Activated T-helper 2 cell treated with anti-CD3 and anti-CD28 coated beads, Interferon-gamma antibody, Interleukin-2, Interleukin-4, amounts not matched to agents 10 μg/mL and 5 μg/mL and 100 μg/mL, durations not matched to agents 14 hours and 24 hours and 36 hours (primary cell): ENCODE data around the gene FZD10. TPM values are rescaled to one million over a fixed set of nuclear protein-coding genes. Genes with fewer than 3 reads are reported as not detected.

Experiments
- DNase-seq: peaks from one replicate; pipeline ENCODE4 v3.0.0; 2021; ENCODE audit warnings: low spot score
- H3K27ac Mint-ChIP-seq: one replicate; pipeline ENCODE4 v1.8.0; 2021; ENCODE audit warnings: mixed read lengths
- H3K27me3 Mint-ChIP-seq: one replicate; pipeline ENCODE4 v1.8.0; 2021; ENCODE audit warnings: low read depth, mixed read lengths
- H3K36me3 Mint-ChIP-seq: one replicate; pipeline ENCODE4 v1.8.0; 2021; ENCODE audit warnings: low read depth, mixed read lengths
- H3K4me1 Mint-ChIP-seq: one replicate; pipeline ENCODE4 v1.8.0; 2021; ENCODE audit warnings: low read depth, mixed read lengths
- H3K4me3 Mint-ChIP-seq: one replicate; pipeline ENCODE4 v1.8.0; 2021; ENCODE audit warnings: low read depth, mild to moderate bottlenecking, moderate library complexity, mixed read lengths
- H3K9me3 Mint-ChIP-seq: one replicate; pipeline ENCODE4 v1.8.0; 2021; ENCODE audit warnings: mixed read lengths
- intact Hi-C: fragments of 100-400 bp; cut with micrococcal nuclease; formaldehyde crosslinking; loops from one replicate; pipeline ENCODE4 v1.15.1; 2023
- total RNA-seq: library from RNA; stranded (reverse); gene quantifications from 2 replicates; pipeline ENCODE4 v1.2.3, GENCODE V29; 2022

The FZD10 gene
- total RNA-seq, 1 donor from 2014 or later, result not detected

GRCh38 chr12:130162745-130163460, 639 bp downstream of the FZD10 start:
- no peak for DNase-seq
- Mint-ChIP-seq H3K4me3 (peak overlapping the region; percentile 58), H3K27ac (no peak overlapping the region), H3K9me3 (no peaks in the 10 kb centered on the region), H3K27me3 (peaks cover 41% of the 10 kb centered on the region), H3K4me1 (peaks cover 4% of the 10 kb centered on the region), H3K36me3 (no peaks in the 10 kb centered on the region)
- intact Hi-C loops, result loop anchor here (5.0 kb wide), 1 partner anchor 174 kb away; the partner anchor contains the start of gene PIWIL1

GRCh38 chr12:130163461-130164215, 1.4 kb downstream of the FZD10 start:
- no peaks in the 10 kb centered on the region for H3K36me3 Mint-ChIP-seq
- intact Hi-C loops, result loop anchor here (5.0 kb wide), 1 partner anchor 174 kb away; the partner anchor contains the start of gene PIWIL1
- peak overlapping the region; percentile 45 for H3K4me3 Mint-ChIP-seq
- H3K9me3 Mint-ChIP-seq, result no peaks in the 10 kb centered on the region
- no peak overlapping the region for H3K27ac Mint-ChIP-seq
- no peak for DNase-seq
- peaks cover 41% of the 10 kb centered on the region for H3K27me3 Mint-ChIP-seq
- peaks cover 4% of the 10 kb centered on the region for H3K4me1 Mint-ChIP-seq

GRCh38 chr12:130164216-130164542, 1.9 kb downstream of the FZD10 start:
- peaks cover 4% of the 10 kb centered on the region for H3K4me1 Mint-ChIP-seq
- H3K27ac Mint-ChIP-seq, result no peak overlapping the region
- intact Hi-C loops, result loop anchor here (5.0 kb wide), 1 partner anchor 173 kb away; the partner anchor contains the start of gene PIWIL1
- no peak overlapping the region for H3K4me3 Mint-ChIP-seq
- H3K9me3 Mint-ChIP-seq, result no peaks in the 10 kb centered on the region
- H3K36me3 Mint-ChIP-seq, result no peaks in the 10 kb centered on the region
- peaks cover 43% of the 10 kb centered on the region for H3K27me3 Mint-ChIP-seq
- DNase-seq, result no peak

- Mint-ChIP-seq H3K4me1 (peaks cover 4% of the 10 kb centered on the region), H3K27me3 (peaks cover 44% of the 10 kb centered on the region), H3K27ac (no peak overlapping the region), H3K4me3 (no peak overlapping the region), H3K9me3 (no peaks in the 10 kb centered on the region), H3K36me3 (no peaks in the 10 kb centered on the region)
- DNase-seq, result no peak
- intact Hi-C loops, result loop anchor here (5.0 kb wide), 1 partner anchor 172 kb away; the partner anchor contains the start of gene PIWIL1
These were observed 2.7 kb downstream of the FZD10 start for GRCh38 chr12:130164936-130165335.

- no peaks in the 10 kb centered on the region for H3K36me3 Mint-ChIP-seq
- peaks cover 48% of the 10 kb centered on the region for H3K27me3 Mint-ChIP-seq
- DNase-seq, result no peak
- intact Hi-C loops, result no loop called here
- H3K9me3 Mint-ChIP-seq, result no peaks in the 10 kb centered on the region
- H3K4me3 Mint-ChIP-seq, result no peak overlapping the region
- H3K27ac Mint-ChIP-seq, result no peak overlapping the region
- peaks cover 4% of the 10 kb centered on the region for H3K4me1 Mint-ChIP-seq
These were observed 4.0 kb downstream of the FZD10 start for GRCh38 chr12:130166306-130166705.

- H3K4me1 Mint-ChIP-seq, result peaks cover 4% of the 10 kb centered on the region
- H3K36me3 Mint-ChIP-seq, result no peaks in the 10 kb centered on the region
- H3K9me3 Mint-ChIP-seq, result no peaks in the 10 kb centered on the region
- no peak for DNase-seq
- intact Hi-C loops, result no loop called here
- peaks cover 45% of the 10 kb centered on the region for H3K27me3 Mint-ChIP-seq
- no peak overlapping the region for H3K4me3 Mint-ChIP-seq
- H3K27ac Mint-ChIP-seq, result no peak overlapping the region
These were observed 5.3 kb downstream of the FZD10 start for GRCh38 chr12:130167537-130167936.

GRCh38 chr12:130169256-130169655, 7.0 kb downstream of the FZD10 start:
- no peak for DNase-seq
- Mint-ChIP-seq H3K36me3 (no peaks in the 10 kb centered on the region), H3K4me1 (no peaks in the 10 kb centered on the region), H3K27me3 (peaks cover 33% of the 10 kb centered on the region), H3K9me3 (no peaks in the 10 kb centered on the region), H3K27ac (no peak overlapping the region), H3K4me3 (no peak overlapping the region)
- intact Hi-C loops, result no loop called here

- intact Hi-C loops, result no loop called here
- no peak for DNase-seq
These were observed 7.7 kb downstream of the FZD10 start for GRCh38 chr12:130169924-130170323.

GRCh38 chr12:130170611-130171010, 8.3 kb downstream of the FZD10 start:
- no peaks in the 10 kb centered on the region for H3K36me3 Mint-ChIP-seq
- intact Hi-C loops, result no loop called here
- no peak overlapping the region for H3K27ac Mint-ChIP-seq
- no peak for DNase-seq
- peaks cover 23% of the 10 kb centered on the region for H3K27me3 Mint-ChIP-seq
- no peak overlapping the region for H3K4me3 Mint-ChIP-seq
- H3K9me3 Mint-ChIP-seq, result no peaks in the 10 kb centered on the region
- no peaks in the 10 kb centered on the region for H3K4me1 Mint-ChIP-seq

More at GRCh38 chr12:130169924-130170323, 7.7 kb downstream of the FZD10 start:
- no peaks in the 10 kb centered on the region for H3K4me1 Mint-ChIP-seq
- no peak overlapping the region for H3K4me3 Mint-ChIP-seq
- H3K27me3 Mint-ChIP-seq, result peaks cover 28% of the 10 kb centered on the region
- H3K9me3 Mint-ChIP-seq, result no peaks in the 10 kb centered on the region
- H3K27ac Mint-ChIP-seq, result no peak overlapping the region
- no peaks in the 10 kb centered on the region for H3K36me3 Mint-ChIP-seq

GRCh38 chr12:130177635-130178242, 15.5 kb downstream of the FZD10 start:
- Mint-ChIP-seq H3K9me3 (peaks cover 6% of the 10 kb centered on the region), H3K4me3 (no peak overlapping the region), H3K27ac (no peak overlapping the region), H3K27me3 (peaks cover 4% of the 10 kb centered on the region), H3K36me3 (no peaks in the 10 kb centered on the region), H3K4me1 (no peaks in the 10 kb centered on the region)
- intact Hi-C loops, result no loop called here
- no peak for DNase-seq

- Mint-ChIP-seq H3K27me3 (peaks cover 4% of the 10 kb centered on the region), H3K36me3 (no peaks in the 10 kb centered on the region), H3K9me3 (peaks cover 6% of the 10 kb centered on the region), H3K4me3 (no peak overlapping the region), H3K27ac (no peak overlapping the region), H3K4me1 (no peaks in the 10 kb centered on the region)
- no peak for DNase-seq
- intact Hi-C loops, result no loop called here
These were observed 16.0 kb downstream of the FZD10 start for GRCh38 chr12:130178282-130178681.

- DNase-seq, result no peak
- H3K9me3 Mint-ChIP-seq, result peaks cover 6% of the 10 kb centered on the region
- no peaks in the 10 kb centered on the region for H3K36me3 Mint-ChIP-seq
- no peak overlapping the region for H3K4me3 Mint-ChIP-seq
- peaks cover 4% of the 10 kb centered on the region for H3K27me3 Mint-ChIP-seq
- H3K4me1 Mint-ChIP-seq, result no peaks in the 10 kb centered on the region
- intact Hi-C loops, result no loop called here
- no peak overlapping the region for H3K27ac Mint-ChIP-seq
These were observed 16.9 kb downstream of the FZD10 start for GRCh38 chr12:130179191-130179590.

GRCh38 chr12:130179621-130180020, 17.4 kb downstream of the FZD10 start:
- Mint-ChIP-seq H3K27ac (no peak overlapping the region), H3K9me3 (peaks cover 6% of the 10 kb centered on the region), H3K27me3 (peaks cover 4% of the 10 kb centered on the region), H3K4me1 (no peaks in the 10 kb centered on the region), H3K4me3 (no peak overlapping the region), H3K36me3 (no peaks in the 10 kb centered on the region)
- DNase-seq, result no peak
- intact Hi-C loops, result no loop called here
